GM19240 (cell line): ENCODE data around the gene PTPRM.

Source experiments
- DNase-seq: peaks from one replicate; pipeline ENCODE4 v3.0.0; 2011; ENCODE audit warnings: low spot score; ENCODE audit not compliant: insufficient read length

The PTPRM gene

GRCh38 chr18:7626175-7626921, 59.2 kb downstream of the PTPRM start:
- DNase-seq, result no peak

GRCh38 chr18:7626922-7627440, 59.9 kb downstream of the PTPRM start:
- no peak for DNase-seq

GRCh38 chr18:7629416-7629815, 62.3 kb downstream of the PTPRM start:
- no peak for DNase-seq

- no peak for DNase-seq
Measured at GRCh38 chr18:7630731-7631442, 63.8 kb downstream of the PTPRM start.

GRCh38 chr18:7632152-7633098, 65.3 kb downstream of the PTPRM start:
- no peak for DNase-seq

GRCh38 chr18:7633171-7633570, 66.1 kb downstream of the PTPRM start:
- no peak for DNase-seq

GRCh38 chr18:7635948-7636347, 68.8 kb downstream of the PTPRM start:
- no peak for DNase-seq

GRCh38 chr18:7637269-7637668, 70.2 kb downstream of the PTPRM start:
- no peak for DNase-seq

- DNase-seq, result no peak
Measured at GRCh38 chr18:7638321-7638720, 71.2 kb downstream of the PTPRM start.

GRCh38 chr18:7641813-7642212, 74.7 kb downstream of the PTPRM start:
- no peak for DNase-seq

- DNase-seq, result no peak
Measured at GRCh38 chr18:7642331-7642890, 75.3 kb downstream of the PTPRM start.

GRCh38 chr18:7645756-7646155, 78.6 kb downstream of the PTPRM start:
- DNase-seq, result no peak

GRCh38 chr18:7646174-7646886, 79.2 kb downstream of the PTPRM start:
- no peak for DNase-seq

- no peak for DNase-seq
Measured at GRCh38 chr18:7647500-7647899, 80.4 kb downstream of the PTPRM start.

GRCh38 chr18:7657050-7657449, 89.9 kb downstream of the PTPRM start:
- no peak for DNase-seq

GRCh38 chr18:7657937-7658336, 90.8 kb downstream of the PTPRM start:
- no peak for DNase-seq

GRCh38 chr18:7658701-7659100, 91.6 kb downstream of the PTPRM start:
- DNase-seq, result no peak

GRCh38 chr18:7661207-7661606, 94.1 kb downstream of the PTPRM start:
- no peak for DNase-seq

- DNase-seq, result no peak
Measured at GRCh38 chr18:7662866-7663265, 95.8 kb downstream of the PTPRM start.
